Esophagus squamous epithelium (tissue), 5 donors: Measurements from ENCODE around the gene FILIP1. TPM values are rescaled to one million over a fixed set of nuclear protein-coding genes. Genes with fewer than 3 reads are reported as not detected.

Source experiments
- DNase-seq: peaks from one replicate; lab custom pipeline; 2025; lab: John Stamatoyannopoulos, UW
- H3K27ac ChIP-seq, 4 donors: fragments of 200-600 bp; sonication (generic); one replicate each; pipeline ENCODE4 v1.5.1; 2016 to 2019; ENCODE audit warnings: mild to moderate bottlenecking in 1 of 4
- H3K27me3 ChIP-seq, 4 donors: fragments of 200-600 bp; sonication (generic); 1 replicate in 3 of 4; 2 replicates in 1 of 4; pipeline versions ENCODE4 v1.5.1 to v1.6.0; 2017 to 2021; ENCODE audit warnings: antibody characterized with exemption in 1 of 4
- H3K36me3 ChIP-seq, 3 donors: fragments of 200-600 bp; sonication (generic); one replicate each; pipeline ENCODE4 v1.5.1; 2016 to 2019
- H3K4me1 ChIP-seq, 3 donors: fragments of 200-600 bp; sonication (generic); one replicate each; pipeline ENCODE4 v1.5.1; 2017 to 2019
- H3K4me3 ChIP-seq, 4 donors: fragments of 200-600 bp; sonication (generic); 1 replicate in 3 of 4; 2 replicates in 1 of 4; pipeline ENCODE4 v1.5.1; 2016 to 2019; ENCODE audit warnings: mild to moderate bottlenecking in 2 of 4, moderate library complexity in 1 of 4
- H3K9me3 ChIP-seq, 3 donors: fragments of 200-600 bp; sonication (generic); one replicate each; pipeline ENCODE4 v1.5.1; 2016 to 2019
- CTCF ChIP-seq, 6 experiments: fragments of 450-650 bp in 4 of 6; fragments of 200-600 bp in 2 of 6; sonication (generic) in 2 of 6; IDR thresholded peaks; one replicate each; pipeline ENCODE4 v1.5.1; 2016 to 2019; ENCODE audit warnings: antibody characterized with exemption in 6 of 6, mild to moderate bottlenecking in 4 of 6, moderate library complexity in 4 of 6
- POLR2A ChIP-seq, 4 donors: fragments of 450-650 bp; IDR thresholded peaks; one replicate each; pipeline ENCODE4 v1.6.1; 2017; ENCODE audit warnings: antibody characterized with exemption in 4 of 4, mild to moderate bottlenecking in 4 of 4, moderate library complexity in 3 of 4
- WGBS, 2 donors: methylation state at CpG; one replicate each; pipeline ENCODE4 v1.1.5; 2018; 5-methylcytosine and 5-hydroxymethylcytosine counted together
- intact Hi-C: fragments of 100-400 bp; cut with DNase I; formaldehyde crosslinking; loops from one replicate; pipeline ENCODE4 v1.15.0; 2022
- total RNA-seq, 4 donors: library from RNA; depleted of rRNA; stranded (reverse); fragments of >200 nt; gene quantifications; one replicate each; pipeline ENCODE4 v1.1.0, GENCODE V29; 2016
- donor health status: DM: yes; HTN: yes; CAD: no.

FILIP1 gene
- total RNA-seq, 4 donors from 2014 or later: 0.49 to 13.4 (median 2.3) TPM

- intact Hi-C loops: loop anchor here (10.0 kb wide), 1 partner anchor 228 kb away; no protein-coding TSS in a partner anchor
- Histone ChIP-seq H3K27me3 (no peaks in the 10 kb centered on the region), H3K9me3 (no peaks in the 10 kb centered on the region), H3K27ac (no peak overlapping the region), H3K4me3 (no peak overlapping the region), H3K4me1 (peaks cover 0 to 17% (median 3%) of the 10 kb centered on the region in 3 donors), H3K36me3 (no peaks in the 10 kb centered on the region)
- WGBS, 2 donors: 3 to 12% methylated on average over 3 of the region's 3 CpGs
- no peak for TF ChIP-seq POLR2A (IDR thresholded peaks at IDR 0.05)
- TF ChIP-seq CTCF (IDR thresholded peaks at IDR 0.05): peak; percentile 52 to 76 (median 68)
- DNase-seq: no peak
Measured at GRCh38 chr6:75296811-75297779, 196.5 kb downstream of the FILIP1 start.

GRCh38 chr6:75292555-75292954, 201.0 kb downstream of the FILIP1 start:
- intact Hi-C loops: loop anchor here (10.0 kb wide), 1 partner anchor 232 kb away; no protein-coding TSS in a partner anchor
- no peak for DNase-seq
- Histone ChIP-seq H3K36me3 (no peaks in the 10 kb centered on the region), H3K27ac (no peak overlapping the region), H3K9me3 (no peaks in the 10 kb centered on the region), H3K4me1 (peaks cover 0 to 11% (median 0%) of the 10 kb centered on the region in 3 donors), H3K4me3 (no peak overlapping the region), H3K27me3 (no peaks in the 10 kb centered on the region)
- 86 to 89% methylated on average over 2 of the region's 2 CpGs for whole genome bisulfite sequencing, 2 donors
- TF ChIP-seq POLR2A (IDR thresholded peaks at IDR 0.05) (no peak), CTCF (IDR thresholded peaks at IDR 0.05) (no peak)

- WGBS, 2 donors: 72 to 81% methylated on average over 1 of the region's 1 CpG
- no peak overlapping the region for H3K4me3 ChIP-seq
- H3K36me3 ChIP-seq: no peaks in the 10 kb centered on the region
- peaks cover 0 to 19% (median 0%) of the 10 kb centered on the region in 3 donors for H3K4me1 ChIP-seq
- intact Hi-C loops: loop anchor here (10.0 kb wide), 1 partner anchor 233 kb away; no protein-coding TSS in a partner anchor
- DNase-seq: no peak
- no peak overlapping the region for H3K27ac ChIP-seq
- no peaks in the 10 kb centered on the region for H3K9me3 ChIP-seq
- TF ChIP-seq CTCF (IDR thresholded peaks at IDR 0.05) (no peak), POLR2A (IDR thresholded peaks at IDR 0.05) (no peak)
- H3K27me3 ChIP-seq: no peaks in the 10 kb centered on the region
Measured at GRCh38 chr6:75291744-75292143, 201.9 kb downstream of the FILIP1 start.

- Histone ChIP-seq H3K36me3 (no peaks in the 10 kb centered on the region), H3K9me3 (no peaks in the 10 kb centered on the region), H3K4me3 (no peak overlapping the region), H3K27me3 (no peaks in the 10 kb centered on the region), H3K27ac (peak overlapping the region in 1 of 4 donors; percentile 18), H3K4me1 (peaks cover 0 to 23% (median 0%) of the 10 kb centered on the region in 3 donors)
- no peak for DNase-seq
- WGBS, 2 donors: 68 to 70% methylated on average over 2 of the region's 2 CpGs
- no peak for TF ChIP-seq CTCF (IDR thresholded peaks at IDR 0.05)
- no peak for TF ChIP-seq POLR2A (IDR thresholded peaks at IDR 0.05)
- intact Hi-C loops: loop anchor here (10.0 kb wide), 1 partner anchor 233 kb away; no protein-coding TSS in a partner anchor
Measured at GRCh38 chr6:75291331-75291730, 202.3 kb downstream of the FILIP1 start.
